KOPT-K1 (cell line): ENCODE measurements around the gene ELOVL1.

Source experiments
- H3K27ac ChIP-seq: fragments of 200-600 bp; sonication (generic); 2 replicates; pipeline ENCODE4 v1.5.1; 2016; ENCODE audit warnings: antibody characterized with exemption, mild to moderate bottlenecking, low read depth, low read length; ENCODE audit not compliant: poor library complexity, severe bottlenecking
- H3K36me3 ChIP-seq: fragments of 200-600 bp; sonication (generic); 2 replicates; pipeline ENCODE4 v1.5.1; 2017; ENCODE audit warnings: antibody characterized with exemption, mild to moderate bottlenecking, low read length, moderate library complexity; ENCODE audit not compliant: insufficient read depth
- H3K9me3 ChIP-seq: fragments of 200-600 bp; sonication (generic); 2 replicates; pipeline ENCODE4 v1.5.1; 2017; ENCODE audit warnings: antibody characterized with exemption, low read length, mild to moderate bottlenecking; ENCODE audit not compliant: insufficient read depth, poor library complexity, severe bottlenecking

Gene ELOVL1

GRCh38 chr1:43352881-43353280, 14.9 kb downstream of the ELOVL1 start:
- Histone ChIP-seq H3K27ac (no peak overlapping the region), H3K9me3 (no peaks in the 10 kb centered on the region)

GRCh38 chr1:43352351-43352705, 15.5 kb downstream of the ELOVL1 start:
- Histone ChIP-seq H3K9me3 (no peaks in the 10 kb centered on the region), H3K36me3 (no peaks in the 10 kb centered on the region), H3K27ac (no peak overlapping the region)

More at GRCh38 chr1:43352881-43353280, 14.9 kb downstream of the ELOVL1 start:
- H3K36me3 ChIP-seq: no peaks in the 10 kb centered on the region

DNA sequence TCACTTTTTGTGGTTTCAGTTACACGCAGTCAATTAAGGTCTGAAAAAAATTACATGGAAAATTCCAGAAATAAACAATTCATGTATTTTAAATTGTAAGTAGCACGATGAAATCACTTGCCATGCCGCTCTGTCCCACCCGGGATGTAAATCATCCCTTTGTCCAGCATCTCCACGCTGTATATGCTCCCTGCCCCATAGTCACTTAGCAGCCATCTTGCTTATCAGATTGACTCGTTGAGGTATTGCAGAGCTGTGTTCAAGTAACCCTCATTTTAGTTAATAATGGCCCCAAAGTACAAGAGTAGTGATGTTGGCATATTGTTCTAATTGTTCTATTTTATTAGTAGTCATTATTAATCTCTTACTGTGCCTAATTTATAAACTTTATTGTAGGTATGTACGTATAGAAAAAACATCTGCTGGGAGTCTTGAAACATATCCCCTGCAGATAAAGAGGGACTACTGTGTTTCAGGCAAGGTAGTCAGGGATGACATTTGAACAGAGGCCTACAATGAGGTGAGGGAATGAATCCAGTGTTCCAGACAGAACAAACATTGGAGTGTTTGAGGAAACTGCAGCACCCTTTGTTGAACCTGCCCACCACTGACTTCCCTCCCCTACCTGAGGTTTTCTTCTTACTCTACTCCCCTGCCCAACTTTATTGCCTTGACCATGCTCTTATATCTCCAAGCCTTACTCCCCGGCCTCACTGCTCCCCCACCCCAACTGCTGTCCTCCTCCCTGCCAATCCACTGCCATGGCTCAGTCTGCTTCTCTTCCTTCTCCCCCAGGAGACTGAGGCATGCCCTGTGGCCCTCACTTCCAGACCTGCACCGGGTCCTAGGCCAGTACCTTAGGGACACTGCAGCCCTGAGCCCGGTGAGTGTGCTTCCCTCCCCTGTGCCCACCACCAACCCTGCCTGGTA, 16.1 kb downstream of the ELOVL1 start:
- no peaks in the 10 kb centered on the region for H3K36me3 ChIP-seq
- no peaks in the 10 kb centered on the region for H3K9me3 ChIP-seq
- no peak overlapping the region for H3K27ac ChIP-seq

DNA sequence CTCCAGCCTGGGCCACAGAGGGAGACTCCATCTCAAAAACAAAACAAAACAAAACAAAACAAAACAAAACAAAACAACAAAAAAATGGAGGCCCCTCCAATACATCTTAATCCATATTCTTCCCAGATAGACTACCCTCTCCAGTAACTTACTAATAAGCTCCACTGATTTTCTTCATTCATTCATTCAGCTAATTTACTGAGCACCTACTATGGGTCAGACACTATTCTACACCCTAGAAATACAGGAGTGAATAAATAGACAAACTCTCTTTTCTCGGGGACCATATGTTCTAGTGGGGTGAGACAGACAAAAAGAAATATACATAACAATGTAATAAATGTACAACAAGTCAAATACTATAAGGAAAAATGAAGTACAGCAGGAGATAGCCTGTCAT, 16.8 kb downstream of the ELOVL1 start:
- Histone ChIP-seq H3K9me3 (no peaks in the 10 kb centered on the region), H3K27ac (no peak overlapping the region), H3K36me3 (no peaks in the 10 kb centered on the region)

DNA sequence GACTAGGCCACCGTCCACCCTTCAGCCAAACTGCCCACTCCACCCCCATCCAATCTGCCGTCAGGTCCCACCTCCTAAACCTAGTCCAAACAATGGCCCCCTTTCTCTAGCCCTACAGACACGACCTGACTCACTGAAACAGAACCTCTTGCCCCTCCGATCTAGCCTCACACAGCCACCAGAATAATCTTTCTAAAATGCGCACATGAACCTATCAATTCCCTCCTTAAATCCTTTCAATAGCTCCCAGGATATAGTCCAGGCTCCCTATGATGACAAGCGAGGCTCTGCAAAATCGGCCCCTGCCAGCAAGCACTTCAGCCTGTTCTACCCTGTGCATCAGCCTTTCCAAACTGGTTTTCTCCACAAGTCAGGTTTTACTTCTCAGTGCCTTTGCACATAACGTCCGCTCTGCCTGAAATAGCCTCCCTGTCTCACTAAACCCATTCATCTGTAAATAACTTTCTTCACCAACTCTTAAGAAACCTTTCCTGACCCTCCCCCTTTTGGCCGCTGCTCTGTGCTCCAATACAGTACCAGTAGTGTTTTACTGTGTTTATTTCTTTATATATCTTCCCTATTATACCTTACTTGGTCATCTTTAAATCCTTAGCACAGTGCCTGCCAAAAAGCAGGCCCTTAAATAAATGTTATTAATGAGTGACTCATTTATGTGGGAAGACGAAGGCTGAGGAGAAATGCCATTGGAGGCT, 18.1 kb downstream of the ELOVL1 start:
- H3K9me3 ChIP-seq: no peaks in the 10 kb centered on the region
- peak overlapping the region; percentile 57 for H3K27ac ChIP-seq
- no peaks in the 10 kb centered on the region for H3K36me3 ChIP-seq

- Histone ChIP-seq H3K9me3 (no peaks in the 10 kb centered on the region), H3K36me3 (no peaks in the 10 kb centered on the region), H3K27ac (peak overlapping the region; percentile 57)
These were observed 18.8 kb downstream of the ELOVL1 start for GRCh38 chr1:43348809-43349593.

DNA sequence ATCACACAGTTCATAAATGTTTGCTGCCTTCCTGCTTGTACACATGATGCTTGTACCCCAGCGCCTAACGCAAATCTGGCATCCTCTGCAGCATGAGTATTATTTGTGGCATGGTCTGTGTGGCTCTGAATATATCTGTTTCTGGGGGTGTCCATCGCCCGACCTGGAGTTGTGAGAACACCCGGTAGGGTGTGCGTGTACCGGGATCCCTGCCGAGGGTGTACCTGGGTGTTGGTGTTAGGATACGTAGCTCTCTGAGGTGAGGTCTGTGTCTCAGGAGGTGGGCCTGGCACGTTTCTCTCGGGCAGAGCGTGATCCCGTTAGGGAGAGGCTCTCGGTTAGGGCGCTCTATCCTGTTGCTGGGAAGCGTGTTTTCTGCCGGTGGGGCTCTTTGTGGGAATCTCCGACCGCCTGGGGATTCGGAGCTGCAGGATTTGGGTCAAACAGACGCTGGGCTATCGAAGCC, 19.4 kb downstream of the ELOVL1 start:
- no peaks in the 10 kb centered on the region for H3K36me3 ChIP-seq
- no peaks in the 10 kb centered on the region for H3K9me3 ChIP-seq
- H3K27ac ChIP-seq: no peak overlapping the region

- no peak overlapping the region for H3K27ac ChIP-seq
- no peaks in the 10 kb centered on the region for H3K9me3 ChIP-seq
- no peaks in the 10 kb centered on the region for H3K36me3 ChIP-seq
These were observed 21.2 kb downstream of the ELOVL1 start for GRCh38 chr1:43346636-43347035.

DNA sequence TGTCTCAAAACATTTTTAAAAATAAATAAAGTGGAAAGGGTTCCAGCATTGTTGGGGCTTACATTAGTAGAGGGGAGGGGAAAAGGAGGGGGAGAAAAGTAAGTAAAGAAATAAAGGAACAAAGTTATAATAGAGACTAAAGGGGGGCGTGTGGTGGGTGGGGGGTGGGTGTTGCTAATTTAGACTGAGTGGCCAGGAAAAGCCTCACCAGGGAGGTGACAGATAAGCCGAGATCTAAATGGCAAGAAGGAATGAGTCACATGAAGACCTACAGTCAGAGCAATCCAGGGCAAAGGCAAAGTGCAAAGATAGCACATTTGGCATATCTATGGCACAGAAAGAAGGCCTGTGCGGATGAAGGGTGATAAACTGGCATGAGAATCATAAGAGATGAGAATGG, 22.7 kb downstream of the ELOVL1 start:
- no peak overlapping the region for H3K27ac ChIP-seq
- H3K9me3 ChIP-seq: no peaks in the 10 kb centered on the region
- no peaks in the 10 kb centered on the region for H3K36me3 ChIP-seq

GRCh38 chr1:43344267-43344850, 23.5 kb downstream of the ELOVL1 start:
- Histone ChIP-seq H3K27ac (no peak overlapping the region), H3K36me3 (no peaks in the 10 kb centered on the region)

DNA sequence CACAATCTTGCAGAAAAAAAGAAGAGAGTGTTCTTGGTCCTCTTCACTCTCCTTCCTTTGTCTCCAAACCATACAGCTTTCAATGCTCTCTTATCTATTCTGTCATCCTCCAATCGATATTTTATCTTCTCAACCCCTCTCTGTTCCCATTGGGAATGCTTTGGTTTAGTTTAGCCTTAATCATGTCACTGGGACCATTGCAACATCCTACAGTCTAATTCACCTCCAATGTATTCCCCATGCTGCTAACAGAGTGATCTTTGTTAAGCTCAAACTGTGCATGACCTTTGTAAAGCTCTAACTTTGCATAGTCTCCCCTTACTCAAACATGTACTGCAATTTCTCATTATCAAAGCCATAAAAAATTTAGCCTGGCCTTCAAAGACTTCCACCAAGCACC, 27.3 kb downstream of the ELOVL1 start:
- H3K9me3 ChIP-seq: no peaks in the 10 kb centered on the region

More at GRCh38 chr1:43344267-43344850, 23.5 kb downstream of the ELOVL1 start:
- no peaks in the 10 kb centered on the region for H3K9me3 ChIP-seq

DNA sequence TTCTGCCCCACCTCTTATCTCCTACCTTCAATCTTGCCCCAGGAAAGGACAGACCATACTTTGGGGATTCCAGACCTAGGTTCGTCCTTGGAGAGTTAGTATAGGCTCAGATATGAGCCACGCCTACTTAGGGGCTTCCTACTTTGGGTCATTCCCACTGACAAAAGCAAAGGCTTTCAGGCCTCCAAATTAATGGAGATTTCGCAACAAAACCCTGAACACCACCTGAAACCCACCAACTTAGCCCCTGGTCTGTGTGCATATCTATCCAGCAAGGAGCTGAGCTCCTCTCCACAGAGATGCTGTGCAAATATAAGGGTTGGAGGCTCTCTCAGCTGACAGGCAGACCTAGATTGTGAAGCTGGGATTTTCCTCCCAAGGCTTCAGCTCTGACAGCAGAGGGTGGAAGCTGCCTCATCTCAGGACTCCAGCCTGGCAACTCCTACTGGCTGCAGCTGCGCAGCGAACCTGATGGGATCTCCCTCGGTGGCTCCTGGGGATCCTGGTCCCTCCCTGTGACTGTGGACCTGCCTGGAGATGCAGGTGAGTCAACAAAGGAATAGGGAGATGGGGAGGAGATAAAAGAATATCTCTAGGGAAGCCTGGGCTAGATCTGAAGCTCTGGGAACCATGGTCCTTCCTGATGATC, 28.1 kb downstream of the ELOVL1 start:
- Histone ChIP-seq H3K27ac (no peak overlapping the region), H3K36me3 (no peaks in the 10 kb centered on the region)

More for the DNA sequence above, 27.3 kb downstream of the ELOVL1 start:
- H3K36me3 ChIP-seq: no peaks in the 10 kb centered on the region
- no peak overlapping the region for H3K27ac ChIP-seq

DNA sequence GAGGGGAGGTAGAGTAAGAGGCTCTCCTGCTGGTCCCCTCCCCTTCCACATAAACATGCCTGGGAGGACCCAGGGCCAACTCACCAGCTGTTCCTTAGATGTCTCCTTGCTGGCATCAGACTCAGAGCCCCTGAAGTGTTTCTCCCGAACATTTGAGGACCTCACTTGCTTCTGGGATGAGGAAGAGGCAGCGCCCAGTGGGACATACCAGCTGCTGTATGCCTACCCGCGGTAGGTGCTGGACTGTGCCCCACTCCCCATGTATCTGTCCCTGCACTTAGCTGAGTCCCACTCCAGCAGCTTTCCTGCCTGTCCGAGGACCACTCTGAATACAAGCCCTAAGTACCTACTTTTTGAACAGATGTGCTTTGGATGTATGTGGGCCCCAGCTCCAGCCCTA, 29.8 kb downstream of the ELOVL1 start:
- H3K9me3 ChIP-seq: no peaks in the 10 kb centered on the region
- H3K36me3 ChIP-seq: no peaks in the 10 kb centered on the region
- H3K27ac ChIP-seq: no peak overlapping the region

More for the DNA sequence above, 28.1 kb downstream of the ELOVL1 start:
- H3K9me3 ChIP-seq: no peaks in the 10 kb centered on the region

DNA sequence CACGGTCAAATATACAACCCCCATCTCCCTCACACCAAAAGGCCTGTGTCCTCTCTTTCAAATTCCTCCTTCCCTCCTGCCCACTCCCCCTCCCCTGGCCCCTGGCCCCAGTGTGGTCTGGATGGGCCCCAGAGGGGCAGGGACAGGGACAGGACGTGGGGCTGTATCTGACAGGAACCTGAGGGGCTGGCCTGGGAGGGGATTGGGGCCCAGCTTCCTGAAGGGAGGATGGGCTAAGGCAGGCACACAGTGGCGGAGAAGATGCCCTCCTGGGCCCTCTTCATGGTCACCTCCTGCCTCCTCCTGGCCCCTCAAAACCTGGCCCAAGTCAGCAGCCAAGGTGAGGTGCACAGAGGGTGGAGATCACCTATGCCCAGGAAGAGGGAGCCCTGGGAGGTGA, 30.2 kb downstream of the ELOVL1 start, which contains the start of gene MPL:
Gene MPL, plus strand, starts transcription at position 231 of the 400 bp plus-strand sequence. Its CDS starts 31 bp downstream, at position 262.
- no peak within 1 kb of the TSS for H3K27ac ChIP-seq
- no peaks in the 10 kb centered on the region for H3K9me3 ChIP-seq
- H3K36me3 ChIP-seq: no peaks in the 10 kb centered on the region
